PC-9 (cell line): ENCODE measurements around the gene NPTXR. TPM values are rescaled to one million over a fixed set of nuclear protein-coding genes. Genes with fewer than 3 reads are reported as not detected.

ENCODE experiments used
- BruUV-seq: library from RNA; stranded (reverse); fragments of 400-500 nt; replicated peaks from 2 replicates; lab custom pipeline; 2021; lab: Mats Ljungman, UMichigan
- CTCF ChIA-PET: fragments of 300-600 bp; sonication (Branson Sonifier 250); formaldehyde crosslinking; loops from one replicate; lab custom pipeline; 2022; ENCODE audit warnings: antibody characterized with exemption; lab: Charles Lee
- POLR2A ChIA-PET: fragments of 300-600 bp; sonication (Branson Sonifier 250); formaldehyde crosslinking; loops from one replicate; lab custom pipeline; 2022; ENCODE audit warnings: antibody characterized with exemption; ENCODE audit not compliant: unreplicated experiment; lab: Charles Lee
- DNase-seq, 2 experiments: peaks; one replicate each; pipeline versions ENCODE4 v3.0.0 to v3.0.0-alpha.2; 2015 to 2022; ENCODE audit warnings: mixed read lengths in 1 of 2
- H2AFZ ChIP-seq: fragments of 200-600 bp; sonication (generic); 2 replicates; pipeline ENCODE4 v1.8.1; 2017; ENCODE audit warnings: antibody characterized with exemption
- H3F3A ChIP-seq: fragments of 200-600 bp; sonication (generic); 2 replicates; pipeline ENCODE4 v1.8.1; 2017; ENCODE audit warnings: antibody characterized with exemption, mild to moderate bottlenecking, low read depth; ENCODE audit not compliant: insufficient read depth
- H3K27ac ChIP-seq: fragments of 200-600 bp; sonication (generic); 2 replicates; pipeline ENCODE4 v1.6.1; 2016; ENCODE audit warnings: mixed run types
- H3K27me3 ChIP-seq: fragments of 200-600 bp; sonication (generic); 2 replicates; pipeline ENCODE4 v1.6.1; 2016; ENCODE audit warnings: low read depth, mixed run types; ENCODE audit not compliant: insufficient read depth
- H3K36me3 ChIP-seq: fragments of 200-600 bp; sonication (generic); 2 replicates; pipeline ENCODE4 v1.6.1; 2016; ENCODE audit warnings: low read depth, mixed run types
- H3K4me1 ChIP-seq: fragments of 200-600 bp; sonication (generic); replicated peaks from 2 replicates; pipeline ENCODE4 v1.6.1; 2016; ENCODE audit warnings: mixed run types; ENCODE audit not compliant: insufficient read depth
- H3K4me2 ChIP-seq: fragments of 200-600 bp; sonication (generic); 2 replicates; pipeline ENCODE4 v1.6.1; 2017; ENCODE audit warnings: mixed run types
- H3K4me3 ChIP-seq: fragments of 200-600 bp; sonication (generic); 2 replicates; pipeline ENCODE4 v1.6.1; 2016; ENCODE audit warnings: mixed run types
- H3K79me2 ChIP-seq: fragments of 200-600 bp; sonication (generic); 2 replicates; pipeline ENCODE4 v1.6.1; 2017; ENCODE audit warnings: low read depth, mixed run types
- H3K9me2 ChIP-seq: fragments of 200-600 bp; sonication (generic); 2 replicates; pipeline ENCODE4 v1.8.1; 2017; ENCODE audit warnings: mild to moderate bottlenecking; ENCODE audit not compliant: insufficient read depth
- H3K9me3 ChIP-seq: fragments of 200-600 bp; sonication (generic); 2 replicates; pipeline ENCODE4 v1.8.1; 2016; ENCODE audit warnings: low read depth; ENCODE audit not compliant: insufficient read depth
- H4K20me1 ChIP-seq: fragments of 200-600 bp; sonication (generic); 2 replicates; pipeline ENCODE4 v1.8.1; 2017; ENCODE audit not compliant: insufficient read depth
- EZH2 ChIP-seq: fragments of 200-600 bp; sonication (generic); IDR thresholded peaks from 2 replicates; pipeline ENCODE4 v1.8.0; 2017; ENCODE audit warnings: antibody characterized with exemption, low read depth
- intact Hi-C: fragments of 100-400 bp; cut with micrococcal nuclease; formaldehyde crosslinking; loops from one replicate; pipeline ENCODE4 v1.10.0; 2022; ENCODE audit not compliant: unreplicated experiment
- total RNA-seq: library from RNA; stranded (reverse); gene quantifications from 2 replicates; pipeline ENCODE4 v1.2.3, GENCODE V29; 2021
- TF ChIP-seq, protein P1 (sequence below): fragments of 200-600 bp; sonication (generic); conservative IDR thresholded peaks from 2 replicates; pipeline ENCODE4 v1.6.1; 2017; ENCODE audit warnings: mixed run types, antibody characterized with exemption, mild to moderate bottlenecking, moderate library complexity

The NPTXR gene
- total RNA-seq, 1 experiment from 2014 or later, result 14.7 TPM

GRCh38 chr22:38782402-38783094, 61.3 kb downstream of the NPTXR start:
- Histone ChIP-seq H3K4me3 (no peak overlapping the region), H2AFZ (no peak overlapping the region), H4K20me1 (no peaks in the 10 kb centered on the region; the same call in 1 of the 2 replicates), H3K9me2 (no peaks in the 10 kb centered on the region), H3K4me2 (no peak overlapping the region), H3K4me1 (no peaks in the 10 kb centered on the region), H3K36me3 (no peaks in the 10 kb centered on the region), H3K27me3 (no peaks in the 10 kb centered on the region), H3K27ac (no peak overlapping the region), H3F3A (no peaks in the 10 kb centered on the region), H3K79me2 (no peaks in the 10 kb centered on the region), H3K9me3 (no peaks in the 10 kb centered on the region)
- TF ChIP-seq, protein P1, sequence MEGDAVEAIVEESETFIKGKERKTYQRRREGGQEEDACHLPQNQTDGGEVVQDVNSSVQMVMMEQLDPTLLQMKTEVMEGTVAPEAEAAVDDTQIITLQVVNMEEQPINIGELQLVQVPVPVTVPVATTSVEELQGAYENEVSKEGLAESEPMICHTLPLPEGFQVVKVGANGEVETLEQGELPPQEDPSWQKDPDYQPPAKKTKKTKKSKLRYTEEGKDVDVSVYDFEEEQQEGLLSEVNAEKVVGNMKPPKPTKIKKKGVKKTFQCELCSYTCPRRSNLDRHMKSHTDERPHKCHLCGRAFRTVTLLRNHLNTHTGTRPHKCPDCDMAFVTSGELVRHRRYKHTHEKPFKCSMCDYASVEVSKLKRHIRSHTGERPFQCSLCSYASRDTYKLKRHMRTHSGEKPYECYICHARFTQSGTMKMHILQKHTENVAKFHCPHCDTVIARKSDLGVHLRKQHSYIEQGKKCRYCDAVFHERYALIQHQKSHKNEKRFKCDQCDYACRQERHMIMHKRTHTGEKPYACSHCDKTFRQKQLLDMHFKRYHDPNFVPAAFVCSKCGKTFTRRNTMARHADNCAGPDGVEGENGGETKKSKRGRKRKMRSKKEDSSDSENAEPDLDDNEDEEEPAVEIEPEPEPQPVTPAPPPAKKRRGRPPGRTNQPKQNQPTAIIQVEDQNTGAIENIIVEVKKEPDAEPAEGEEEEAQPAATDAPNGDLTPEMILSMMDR, result no peak
- no peak for TF ChIP-seq EZH2
- ChIA-PET CTCF (interaction anchor here (0.6 to 1.3 kb wide), 2 partner anchors 14 to 597 kb away, joined by 3 to 5 read pairs; no protein-coding TSS in a partner anchor), POLR2A (no interaction called here)
- intact Hi-C loops, result no loop called here
- no peak for DNase-seq
- BruUV-seq, result no TSS peak

GRCh38 chr22:38781033-38781432, 62.8 kb downstream of the NPTXR start:
- no peak overlapping the region for H3K4me2 ChIP-seq
- POLR2A ChIA-PET, result no interaction called here
- no peaks in the 10 kb centered on the region for H3K4me1 ChIP-seq
- no peak overlapping the region for H3K27ac ChIP-seq
- H3K36me3 ChIP-seq, result no peaks in the 10 kb centered on the region
- no peaks in the 10 kb centered on the region for H3K9me2 ChIP-seq
- H4K20me1 ChIP-seq, result no peaks in the 10 kb centered on the region; the same call in 1 of the 2 replicates
- intact Hi-C loops, result no loop called here
- H2AFZ ChIP-seq, result no peak overlapping the region
- H3F3A ChIP-seq, result no peaks in the 10 kb centered on the region
- no TSS peak for BruUV-seq
- no peak overlapping the region for H3K4me3 ChIP-seq
- H3K27me3 ChIP-seq, result no peaks in the 10 kb centered on the region
- H3K79me2 ChIP-seq, result no peaks in the 10 kb centered on the region
- CTCF ChIA-PET, result no interaction called here
- DNase-seq, result no peak
- TF ChIP-seq, protein P1, result no peak
- no peak for TF ChIP-seq EZH2
- H3K9me3 ChIP-seq, result no peaks in the 10 kb centered on the region

DNA sequence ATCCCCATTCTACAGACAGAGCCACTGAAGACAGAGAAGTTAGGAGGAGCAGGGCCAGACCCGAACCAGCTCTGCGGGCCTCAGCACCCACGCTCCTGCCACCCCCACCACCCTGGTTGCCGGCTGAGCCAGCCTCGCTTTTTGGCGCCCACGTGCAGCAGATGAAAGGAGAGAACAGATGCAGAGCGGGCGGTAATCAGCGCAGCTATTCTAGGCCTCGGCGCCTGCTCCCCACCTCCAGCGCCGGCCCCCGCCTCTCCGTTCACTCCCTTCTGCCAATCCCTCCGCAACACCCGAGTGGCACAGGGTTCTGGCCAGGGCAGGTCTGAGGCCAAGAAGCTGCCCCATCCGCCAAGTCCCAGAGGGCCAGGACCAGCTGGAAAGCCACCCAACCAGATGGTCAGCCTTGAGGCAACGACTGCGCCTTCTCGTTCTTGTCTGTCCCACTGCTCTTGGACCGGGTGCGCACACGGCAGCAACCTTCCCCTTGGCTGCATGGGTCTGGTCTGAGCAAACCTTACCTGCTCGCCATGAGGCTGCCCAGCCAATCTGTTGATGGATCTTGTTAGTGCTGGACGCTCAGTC, 66.6 kb downstream of the NPTXR start:
- H3K4me3 ChIP-seq, result no peak overlapping the region
- H3K27ac ChIP-seq, result no peak overlapping the region
- H3K79me2 ChIP-seq, result no peaks in the 10 kb centered on the region
- no peaks in the 10 kb centered on the region for H3K9me2 ChIP-seq
- H3K36me3 ChIP-seq, result no peaks in the 10 kb centered on the region
- no TSS peak for BruUV-seq
- CTCF ChIA-PET, result no interaction called here
- H2AFZ ChIP-seq, result no peak overlapping the region
- H3K4me1 ChIP-seq, result no peaks in the 10 kb centered on the region
- intact Hi-C loops, result no loop called here
- POLR2A ChIA-PET, result no interaction called here
- no peaks in the 10 kb centered on the region for H4K20me1 ChIP-seq
- no peak for DNase-seq
- H3K4me2 ChIP-seq, result no peak overlapping the region
- no peaks in the 10 kb centered on the region for H3K9me3 ChIP-seq
- 0 out of 2 replicates have a peak, but pooled peaks cover 4% of the 10 kb centered on the region for H3F3A ChIP-seq
- no peak for TF ChIP-seq EZH2
- no peaks in the 10 kb centered on the region for H3K27me3 ChIP-seq
